H4 (cell line): Measurements from ENCODE around the gene PTPN23. TPM values are rescaled to one million over a fixed set of nuclear protein-coding genes. Genes with fewer than 3 reads are reported as not detected.
"Not testable (repeated sequence)": the region's sequence is repeated elsewhere in the genome, so short reads cannot be mapped to it uniquely, and the experiment has no call there.

Experiments
- DNase-seq: peaks from one replicate; pipeline ENCODE4 v3.0.0-alpha.2; 2015; ENCODE audit warnings: low spot score
- total RNA-seq: library from RNA; depleted of rRNA; stranded (reverse); fragments of >200 nt; shearing (Covaris generic); gene quantifications from 2 replicates; pipeline ENCODE4 v1.2.3, GENCODE V29; 2014; rRNA removed

The PTPN23 gene
- 3.8 and 6.9 TPM in 2 replicates for total RNA-seq

GRCh38 chr3:47380601-47381316, at the start of gene PTPN23:
TSS of gene PTPN23 (plus strand) at chr3:47381021. CDS start at chr3:47381097, 76 bp downstream.
- peak; percentile 95 for DNase-seq

- no peak for DNase-seq
These were observed 46.9 kb upstream of the PTPN23 start for GRCh38 chr3:47333907-47334306.

- no peak for DNase-seq
These were observed 43.2 kb upstream of the PTPN23 start for GRCh38 chr3:47337656-47338055.

- DNase-seq: no peak
These were observed 40.9 kb upstream of the PTPN23 start for GRCh38 chr3:47339951-47340350.

GRCh38 chr3:47340866-47341265, 40.0 kb upstream of the PTPN23 start:
- DNase-seq: no peak

GRCh38 chr3:47342151-47342550, 38.7 kb upstream of the PTPN23 start:
- DNase-seq: no peak

- no peak for DNase-seq
These were observed 38.0 kb upstream of the PTPN23 start for GRCh38 chr3:47342812-47343211.

GRCh38 chr3:47343471-47343971, 37.3 kb upstream of the PTPN23 start:
- no peak for DNase-seq

GRCh38 chr3:47344971-47345370, 35.9 kb upstream of the PTPN23 start:
- no peak for DNase-seq

GRCh38 chr3:47347217-47347801, 33.5 kb upstream of the PTPN23 start:
- DNase-seq: peak; percentile 25

- DNase-seq: no peak
These were observed 32.2 kb upstream of the PTPN23 start for GRCh38 chr3:47348411-47349154.

GRCh38 chr3:47355010-47355409, 25.8 kb upstream of the PTPN23 start:
- no peak for DNase-seq

GRCh38 chr3:47356201-47356600, 24.6 kb upstream of the PTPN23 start:
- DNase-seq: no peak

- DNase-seq: no peak
These were observed 21.5 kb upstream of the PTPN23 start for GRCh38 chr3:47359323-47359722.

GRCh38 chr3:47360110-47360517, 20.7 kb upstream of the PTPN23 start:
- DNase-seq: not testable (repeated sequence)

GRCh38 chr3:47362701-47363100, 18.1 kb upstream of the PTPN23 start:
- no peak for DNase-seq

GRCh38 chr3:47365213-47366153, 15.3 kb upstream of the PTPN23 start:
- peak; percentile 19 for DNase-seq

- no peak for DNase-seq
These were observed 14.0 kb upstream of the PTPN23 start for GRCh38 chr3:47366833-47367232.

- DNase-seq: no peak
These were observed 13.2 kb upstream of the PTPN23 start for GRCh38 chr3:47367631-47368030.

GRCh38 chr3:47370020-47370419, 10.8 kb upstream of the PTPN23 start:
- DNase-seq: not testable (repeated sequence)
